ENCODE measurements around the gene LDAH. TPM values are rescaled to one million over a fixed set of nuclear protein-coding genes. Genes with fewer than 3 reads are reported as not detected.
A peak's percentile ranks its signal among the peaks of the same experiment; 100 is the strongest.

LDAH gene
- total RNA-seq, 2 experiments from 2014 or later: 28.7 to 37.0 TPM

- POLR2A ChIA-PET: no interaction called here
- Mint-ChIP-seq H3K4me3 (no peak overlapping the region), H3K36me3 (ENCODE audit: low read depth) (peaks cover 7% of the 10 kb centered on the region), H3K4me1 (no peaks in the 10 kb centered on the region), H3K27ac (no peak overlapping the region), H3K9me3 (no peaks in the 10 kb centered on the region), H3K27me3 (no peaks in the 10 kb centered on the region)
- DNase-seq: no peak
- CTCF ChIA-PET: interaction anchor here (0.5 to 1.0 kb wide), 2 partner anchors 27 to 55 kb away, joined by 3 read pairs; partner anchors contain the start of gene HS1BP3
Measured at GRCh38 chr2:20706217-20706616, 116.7 kb downstream of the LDAH start.

GRCh38 chr2:20704886-20705285, 118.0 kb downstream of the LDAH start:
- CTCF ChIA-PET: no interaction called here
- DNase-seq: no peak
- peaks cover under 1% of the 10 kb centered on the region for H3K4me1 Mint-ChIP-seq
- peaks cover 2% of the 10 kb centered on the region for H3K36me3 Mint-ChIP-seq (ENCODE audit: low read depth)
- POLR2A ChIA-PET: no interaction called here
- no peaks in the 10 kb centered on the region for H3K27me3 Mint-ChIP-seq
- no peak overlapping the region for H3K27ac Mint-ChIP-seq
- no peaks in the 10 kb centered on the region for H3K9me3 Mint-ChIP-seq
- H3K4me3 Mint-ChIP-seq: no peak overlapping the region

- Mint-ChIP-seq H3K9me3 (no peaks in the 10 kb centered on the region), H3K36me3 (ENCODE audit: low read depth) (peaks cover 3% of the 10 kb centered on the region), H3K27ac (no peak overlapping the region), H3K4me3 (no peak overlapping the region), H3K27me3 (no peaks in the 10 kb centered on the region), H3K4me1 (peaks cover 10% of the 10 kb centered on the region)
- no peak for DNase-seq
- CTCF ChIA-PET: interaction anchor here (1.6 kb wide), 1 partner anchor 52 kb away, joined by 3 read pairs; the partner anchor contains the start of gene HS1BP3
- POLR2A ChIA-PET: no interaction called here
Measured at GRCh38 chr2:20702563-20702962, 120.3 kb downstream of the LDAH start.

- Mint-ChIP-seq H3K27ac (peak overlapping the region; percentile 62), H3K4me1 (peaks cover 10% of the 10 kb centered on the region), H3K4me3 (no peak overlapping the region), H3K9me3 (no peaks in the 10 kb centered on the region), H3K36me3 (ENCODE audit: low read depth) (peaks cover 3% of the 10 kb centered on the region), H3K27me3 (no peaks in the 10 kb centered on the region)
- CTCF ChIA-PET: interaction anchor here (1.4 to 1.6 kb wide), 2 partner anchors 25 to 42 kb away, joined by 3 to 4 read pairs; no protein-coding TSS in a partner anchor
- POLR2A ChIA-PET: no interaction called here
- no peak for DNase-seq
Measured at GRCh38 chr2:20698916-20699613, 123.8 kb downstream of the LDAH start.

GRCh38 chr2:20697322-20697934, 125.5 kb downstream of the LDAH start:
- ChIA-PET POLR2A (no interaction called here), CTCF (interaction anchor here (1.2 to 1.6 kb wide), 3 partner anchors 12 to 41 kb away, joined by 3 to 4 read pairs (median 4); no protein-coding TSS in a partner anchor)
- Mint-ChIP-seq H3K4me1 (peaks cover 10% of the 10 kb centered on the region), H3K36me3 (ENCODE audit: low read depth) (peaks cover 3% of the 10 kb centered on the region), H3K27ac (no peak overlapping the region), H3K9me3 (no peaks in the 10 kb centered on the region), H3K27me3 (no peaks in the 10 kb centered on the region), H3K4me3 (no peak overlapping the region)
- no peak for DNase-seq

GRCh38 chr2:20696366-20696765, 126.5 kb downstream of the LDAH start:
- CTCF ChIA-PET: no interaction called here
- Mint-ChIP-seq H3K36me3 (ENCODE audit: low read depth) (peaks cover 2% of the 10 kb centered on the region), H3K4me3 (no peak overlapping the region), H3K4me1 (peaks cover 10% of the 10 kb centered on the region), H3K27ac (no peak overlapping the region), H3K9me3 (no peaks in the 10 kb centered on the region), H3K27me3 (no peaks in the 10 kb centered on the region)
- no peak for DNase-seq
- POLR2A ChIA-PET: no interaction called here

GRCh38 chr2:20693317-20693716, 129.6 kb downstream of the LDAH start:
- no peak for DNase-seq
- Mint-ChIP-seq H3K9me3 (no peaks in the 10 kb centered on the region), H3K27me3 (no peaks in the 10 kb centered on the region), H3K27ac (no peak overlapping the region), H3K36me3 (ENCODE audit: low read depth) (peaks cover 10% of the 10 kb centered on the region), H3K4me3 (no peak overlapping the region), H3K4me1 (no peaks in the 10 kb centered on the region)
- ChIA-PET CTCF (interaction anchor here (0.6 kb wide), 1 partner anchor 220 kb away, joined by 3 read pairs; no protein-coding TSS in a partner anchor), POLR2A (no interaction called here)

GRCh38 chr2:20692081-20692480, 130.8 kb downstream of the LDAH start:
- ChIA-PET CTCF (interaction anchor here (1.1 kb wide), 1 partner anchor 55 kb away, joined by 3 read pairs; no protein-coding TSS in a partner anchor), POLR2A (no interaction called here)
- no peak for DNase-seq
- no peaks in the 10 kb centered on the region for H3K4me1 Mint-ChIP-seq
- H3K27ac Mint-ChIP-seq: no peak overlapping the region
- no peak overlapping the region for H3K4me3 Mint-ChIP-seq
- H3K36me3 Mint-ChIP-seq (ENCODE audit: low read depth): peaks cover 17% of the 10 kb centered on the region
- no peaks in the 10 kb centered on the region for H3K9me3 Mint-ChIP-seq
- H3K27me3 Mint-ChIP-seq: no peaks in the 10 kb centered on the region

- H3K4me1 Mint-ChIP-seq: no peaks in the 10 kb centered on the region
- DNase-seq: no peak
- no peak overlapping the region for H3K4me3 Mint-ChIP-seq
- no peaks in the 10 kb centered on the region for H3K27me3 Mint-ChIP-seq
- no peaks in the 10 kb centered on the region for H3K9me3 Mint-ChIP-seq
- POLR2A ChIA-PET: no interaction called here
- peaks cover 22% of the 10 kb centered on the region for H3K36me3 Mint-ChIP-seq (ENCODE audit: low read depth)
- H3K27ac Mint-ChIP-seq: no peak overlapping the region
- CTCF ChIA-PET: interaction anchor here (0.8 to 1.1 kb wide), 2 partner anchors 56 to 269 kb away, joined by 3 read pairs; no protein-coding TSS in a partner anchor
Measured at GRCh38 chr2:20691076-20691734, 131.7 kb downstream of the LDAH start.

- Mint-ChIP-seq H3K9me3 (no peaks in the 10 kb centered on the region), H3K4me3 (no peak overlapping the region), H3K4me1 (no peaks in the 10 kb centered on the region), H3K36me3 (ENCODE audit: low read depth) (peaks cover 28% of the 10 kb centered on the region), H3K27me3 (no peaks in the 10 kb centered on the region), H3K27ac (no peak overlapping the region)
- ChIA-PET POLR2A (no interaction called here), CTCF (interaction anchor here (0.6 to 1.2 kb wide), 2 partner anchors 168 to 274 kb away, joined by 3 to 4 read pairs; no protein-coding TSS in a partner anchor)
- DNase-seq: no peak
Measured at GRCh38 chr2:20689428-20690264, 133.3 kb downstream of the LDAH start.

GRCh38 chr2:20687260-20687832, 135.6 kb downstream of the LDAH start:
- Mint-ChIP-seq H3K27ac (no peak overlapping the region), H3K27me3 (no peaks in the 10 kb centered on the region), H3K4me3 (no peak overlapping the region), H3K4me1 (peaks cover under 1% of the 10 kb centered on the region), H3K9me3 (no peaks in the 10 kb centered on the region), H3K36me3 (ENCODE audit: low read depth) (peaks cover 28% of the 10 kb centered on the region)
- ChIA-PET CTCF (interaction anchor here (1.0 kb wide), 2 partner anchors 9 to 25 kb away, joined by 3 to 4 read pairs; no protein-coding TSS in a partner anchor), POLR2A (no interaction called here)
- no peak for DNase-seq

- CTCF ChIA-PET: interaction anchor here (1.2 to 1.5 kb wide), 2 partner anchors 9 to 13 kb away, joined by 3 read pairs; no protein-coding TSS in a partner anchor
- Mint-ChIP-seq H3K27me3 (no peaks in the 10 kb centered on the region), H3K27ac (no peak overlapping the region), H3K4me1 (peaks cover 6% of the 10 kb centered on the region), H3K36me3 (ENCODE audit: low read depth) (peaks cover 34% of the 10 kb centered on the region), H3K9me3 (no peaks in the 10 kb centered on the region), H3K4me3 (no peak overlapping the region)
- DNase-seq: no peak
- POLR2A ChIA-PET: no interaction called here
Measured at GRCh38 chr2:20684581-20685063, 138.3 kb downstream of the LDAH start.
